ENCODE data around the gene TMEM19.

DNA sequence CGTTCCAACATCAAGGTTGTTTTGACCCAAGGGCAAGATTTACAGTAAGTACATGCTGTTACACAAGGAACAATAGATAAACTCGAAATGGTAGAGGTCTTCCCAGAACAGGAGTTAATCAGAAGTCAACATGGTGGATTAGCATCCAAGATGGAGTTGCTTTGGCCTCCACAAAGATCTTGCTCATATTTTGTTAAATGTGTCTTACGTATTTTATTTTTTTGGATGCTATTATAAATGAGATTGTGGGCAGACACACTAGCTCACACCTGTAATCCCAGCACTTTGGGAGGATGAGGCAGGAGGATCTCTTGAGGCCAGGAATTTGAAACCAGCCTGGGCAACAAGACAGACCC is 46.5 kb downstream of the TMEM19 start:
- TF ChIP-seq, protein P1, sequence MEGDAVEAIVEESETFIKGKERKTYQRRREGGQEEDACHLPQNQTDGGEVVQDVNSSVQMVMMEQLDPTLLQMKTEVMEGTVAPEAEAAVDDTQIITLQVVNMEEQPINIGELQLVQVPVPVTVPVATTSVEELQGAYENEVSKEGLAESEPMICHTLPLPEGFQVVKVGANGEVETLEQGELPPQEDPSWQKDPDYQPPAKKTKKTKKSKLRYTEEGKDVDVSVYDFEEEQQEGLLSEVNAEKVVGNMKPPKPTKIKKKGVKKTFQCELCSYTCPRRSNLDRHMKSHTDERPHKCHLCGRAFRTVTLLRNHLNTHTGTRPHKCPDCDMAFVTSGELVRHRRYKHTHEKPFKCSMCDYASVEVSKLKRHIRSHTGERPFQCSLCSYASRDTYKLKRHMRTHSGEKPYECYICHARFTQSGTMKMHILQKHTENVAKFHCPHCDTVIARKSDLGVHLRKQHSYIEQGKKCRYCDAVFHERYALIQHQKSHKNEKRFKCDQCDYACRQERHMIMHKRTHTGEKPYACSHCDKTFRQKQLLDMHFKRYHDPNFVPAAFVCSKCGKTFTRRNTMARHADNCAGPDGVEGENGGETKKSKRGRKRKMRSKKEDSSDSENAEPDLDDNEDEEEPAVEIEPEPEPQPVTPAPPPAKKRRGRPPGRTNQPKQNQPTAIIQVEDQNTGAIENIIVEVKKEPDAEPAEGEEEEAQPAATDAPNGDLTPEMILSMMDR (conservative IDR thresholded peaks at IDR 0.05; ENCODE audit: low read depth, low read length), result no peak
- TF ChIP-seq EZH2 (IDR thresholded peaks at IDR 0.05; ENCODE audit: low read length, unreplicated experiment) (no peak), EZH2phosphoT487 (IDR thresholded peaks at IDR 0.05; ENCODE audit: borderline replicate concordance, low read length) (no peak)

Measured in PC-3 (cell line).